K562 (cell line): ENCODE data around the gene LATS1. TPM values are rescaled to one million over a fixed set of nuclear protein-coding genes. Genes with fewer than 3 reads are reported as not detected.

Experiments
- AFF4 ChIP-seq: sonication (generic); formaldehyde crosslinking; IDR thresholded peaks from 2 replicates; pipeline ENCODE4 v1.8.0; 2023; ENCODE audit warnings: mild to moderate bottlenecking, missing genetic modification reagents
- BCOR ChIP-seq: fragments of 450-650 bp; IDR thresholded peaks from 2 replicates; pipeline ENCODE4 v1.6.1; 2016
- CREB3L1 ChIP-seq: fragments of 450-650 bp; IDR thresholded peaks from 2 replicates; pipeline ENCODE4 v1.6.1; 2014; ENCODE audit warnings: low read depth, mild to moderate bottlenecking, moderate library complexity, borderline replicate concordance
- ETV1 ChIP-seq: fragments of 450-650 bp; conservative IDR thresholded peaks from 2 replicates; pipeline ENCODE4 v1.6.1; 2016; ENCODE audit warnings: missing genetic modification characterization, control low read depth, low read depth, missing compliant biosample characterization
- IRF1 ChIP-seq: sonication (generic); formaldehyde crosslinking; IDR thresholded peaks from 2 replicates; pipeline ENCODE4 v1.8.0; 2022; ENCODE audit warnings: missing genetic modification reagents, mild to moderate bottlenecking, borderline replicate concordance
- KDM1A ChIP-seq, 2 experiments: fragments of 450-650 bp; IDR thresholded peaks; 2 replicates each; pipeline ENCODE4 v1.6.1; 2016; ENCODE audit warnings: mild to moderate bottlenecking in 2 of 2
- KLF16 ChIP-seq: IDR thresholded peaks from 2 replicates; pipeline ENCODE4 v1.6.1; 2016; ENCODE audit warnings: antibody characterized with exemption
- MAFF ChIP-seq: IDR thresholded peaks from 2 replicates; pipeline ENCODE4 v1.6.1; 2012; ENCODE audit warnings: low read length, improper control_type of control experiment
- MEF2D ChIP-seq: conservative IDR thresholded peaks from 2 replicates; pipeline ENCODE4 v1.6.1; 2016; ENCODE audit warnings: low read depth, missing genetic modification characterization, missing compliant biosample characterization
- MEIS2 ChIP-seq: fragments of 450-650 bp; IDR thresholded peaks from 2 replicates; pipeline ENCODE4 v1.6.1; 2014; ENCODE audit warnings: mild to moderate bottlenecking; ENCODE audit not compliant: partially characterized antibody
- PBX2 ChIP-seq, 2 experiments: IDR thresholded peaks in 1 of 2; conservative IDR thresholded peaks in 1 of 2; 2 replicates each; pipeline ENCODE4 v1.6.1; 2016; ENCODE audit warnings: low read depth in 2 of 2, mild to moderate bottlenecking in 1 of 2, missing compliant biosample characterization in 1 of 2, missing genetic modification characterization in 1 of 2, moderate library complexity in 1 of 2
- PHF20 ChIP-seq: fragments of 450-650 bp; IDR thresholded peaks from 2 replicates; pipeline ENCODE4 v1.6.1; 2018; ENCODE audit not compliant: partially characterized antibody
- PKNOX1 ChIP-seq: fragments of 450-650 bp; IDR thresholded peaks from 2 replicates; pipeline ENCODE4 v1.6.1; 2016
- PYGO2 ChIP-seq: fragments of 450-650 bp; IDR thresholded peaks from 2 replicates; pipeline ENCODE4 v1.6.1; 2016; ENCODE audit warnings: mild to moderate bottlenecking, missing genetic modification characterization, moderate library complexity, missing compliant biosample characterization
- RBM39 ChIP-seq: fragments of 200-400 bp; formaldehyde crosslinking; optimal IDR thresholded peaks from 2 replicates; pipeline ENCODE3; 2018; ENCODE audit warnings: low read depth, low read length
- SUPT5H ChIP-seq: fragments of 450-650 bp; IDR thresholded peaks from 2 replicates; pipeline ENCODE4 v1.6.1; 2016
- TAF15 ChIP-seq: fragments of 200-400 bp; formaldehyde crosslinking; IDR thresholded peaks from 2 replicates; pipeline ENCODE4 v1.6.1; 2017; ENCODE audit warnings: mild to moderate bottlenecking, low read depth, low read length, moderate library complexity
- ZBTB8A ChIP-seq: fragments of 450-650 bp; IDR thresholded peaks from 2 replicates; pipeline ENCODE4 v1.6.1; 2018; ENCODE audit warnings: mild to moderate bottlenecking, moderate library complexity; ENCODE audit not compliant: partially characterized antibody
- ZNF347 ChIP-seq: fragments of 450-650 bp; formaldehyde crosslinking; IDR thresholded peaks from 2 replicates; pipeline ENCODE4 v1.4.0; 2020; ENCODE audit warnings: low read depth, mild to moderate bottlenecking, moderate library complexity
- ZNF561 ChIP-seq: fragments of 450-650 bp; formaldehyde crosslinking; conservative IDR thresholded peaks from 2 replicates; pipeline ENCODE4 v1.4.0; 2020; ENCODE audit warnings: mild to moderate bottlenecking, moderate library complexity
- polyA plus RNA-seq, 8 experiments: library from polyadenylated mRNA; depleted of rRNA in 4 of 8; stranded (reverse) in 5 of 8; unstranded in 3 of 8; fragments of >200 nt; fragmentation: Nextera tagmentation in 2 of 8; fragmentation: Illumina TruSeq in 1 of 8; extraction: Ambion mirVana in 2 of 8; extraction: Trizol in 1 of 8; gene quantifications; 2 replicates each; pipeline versions ENCODE4 v1.2.1 to v1.2.3, GENCODE V29; 2011 to 2014; ENCODE audit warnings: inconsistent platforms in 1 of 8, missing spikeins in 1 of 8
- total RNA-seq, 7 experiments: library from RNA; depleted of rRNA in 6 of 7; stranded (reverse); fragments of >200 nt in 6 of 7; fragmentation: Illumina TruSeq in 2 of 7; extraction: Trizol in 2 of 7; gene quantifications; 2 replicates each; pipeline versions ENCODE4 v1.2.1 to v1.2.3, GENCODE V29; 2011 to 2021; ENCODE audit warnings: low replicate concordance in 1 of 7

The LATS1 gene
- total and polyA plus RNA-seq, 9 of the 15 experiments (the other 6 are each of a cell fraction or from before 2014, with no cell fraction given): 5.0 to 36.3 (median 18.4) TPM

GRCh38 chr6:149615805-149616204 lies 102.1 kb downstream of the LATS1 start (continued):
- TF ChIP-seq AFF4 (no peak), MAFF (no peak), RBM39 (no peak), BCOR (no peak), CREB3L1 (no peak), PYGO2 (tag) (no peak), KLF16 (no peak), MEIS2 (peak; percentile 59), PHF20 (no peak), ETV1 (tag) (no peak), IRF1 (no peak), TAF15 (no peak), MEF2D (tag) (peak; percentile 62; the same call in 1 of the 2 replicates), KDM1A (IDR thresholded peaks at IDR 0.05) (no peak), ZNF347 (CRISPR knock-in tag) (no peak), PBX2 (CRISPR knock-in tag; IDR thresholded peaks at IDR 0.05; ENCODE audit: low read depth) (no peak), PBX2 (tag; conservative IDR thresholded peaks at IDR 0.05; ENCODE audit: low read depth) (peak; percentile 75), ZBTB8A (no peak), PKNOX1 (peak; percentile 44; the same call in 1 of the 2 replicates), ZNF561 (CRISPR knock-in tag) (no peak), SUPT5H (no peak)
